Gastrocnemius medialis (tissue), 4 donors: ENCODE data around the gene SLC17A2.

Experiments used
- POLR2A ChIP-seq, 2 donors: fragments of 450-650 bp; IDR thresholded peaks; one replicate each; pipeline ENCODE4 v1.6.1; 2017; ENCODE audit warnings: antibody characterized with exemption in 2 of 2, mild to moderate bottlenecking in 2 of 2, moderate library complexity in 2 of 2
- TF ChIP-seq, protein P1 (sequence below), 5 experiments: fragments of 450-650 bp in 3 of 5; fragments of 200-600 bp in 2 of 5; sonication (generic) in 2 of 5; IDR thresholded peaks in 4 of 5; conservative IDR thresholded peaks in 1 of 5; 1 replicate in 4 of 5; 2 replicates in 1 of 5; pipeline ENCODE4 v1.5.1; 2016 to 2019; ENCODE audit warnings: antibody characterized with exemption in 5 of 5, mild to moderate bottlenecking in 3 of 5, moderate library complexity in 3 of 5

GRCh38 chr6:25946631-25947030 lies 16.1 kb upstream of the SLC17A2 start:
- TF ChIP-seq, protein P1, sequence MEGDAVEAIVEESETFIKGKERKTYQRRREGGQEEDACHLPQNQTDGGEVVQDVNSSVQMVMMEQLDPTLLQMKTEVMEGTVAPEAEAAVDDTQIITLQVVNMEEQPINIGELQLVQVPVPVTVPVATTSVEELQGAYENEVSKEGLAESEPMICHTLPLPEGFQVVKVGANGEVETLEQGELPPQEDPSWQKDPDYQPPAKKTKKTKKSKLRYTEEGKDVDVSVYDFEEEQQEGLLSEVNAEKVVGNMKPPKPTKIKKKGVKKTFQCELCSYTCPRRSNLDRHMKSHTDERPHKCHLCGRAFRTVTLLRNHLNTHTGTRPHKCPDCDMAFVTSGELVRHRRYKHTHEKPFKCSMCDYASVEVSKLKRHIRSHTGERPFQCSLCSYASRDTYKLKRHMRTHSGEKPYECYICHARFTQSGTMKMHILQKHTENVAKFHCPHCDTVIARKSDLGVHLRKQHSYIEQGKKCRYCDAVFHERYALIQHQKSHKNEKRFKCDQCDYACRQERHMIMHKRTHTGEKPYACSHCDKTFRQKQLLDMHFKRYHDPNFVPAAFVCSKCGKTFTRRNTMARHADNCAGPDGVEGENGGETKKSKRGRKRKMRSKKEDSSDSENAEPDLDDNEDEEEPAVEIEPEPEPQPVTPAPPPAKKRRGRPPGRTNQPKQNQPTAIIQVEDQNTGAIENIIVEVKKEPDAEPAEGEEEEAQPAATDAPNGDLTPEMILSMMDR (IDR thresholded peaks at IDR 0.05 in 4 of 5, conservative IDR thresholded peaks at IDR 0.05 in 1 of 5), result no peak
- no peak for TF ChIP-seq POLR2A (IDR thresholded peaks at IDR 0.05)
